ACC112 (cell line): Measurements from ENCODE around the gene TTLL12.

Experiments
- H2AFZ ChIP-seq: fragments of 200-600 bp; sonication (generic); one replicate; pipeline ENCODE4 v1.6.0; 2017; ENCODE audit warnings: antibody characterized with exemption, low read length; ENCODE audit not compliant: unreplicated experiment
- H3K27ac ChIP-seq: fragments of 200-600 bp; sonication (generic); 2 replicates; pipeline ENCODE4 v1.5.1; 2014; ENCODE audit warnings: low read depth, mild to moderate bottlenecking, antibody characterized with exemption, low read length, moderate library complexity
- H3K27me3 ChIP-seq: fragments of 200-600 bp; sonication (generic); 2 replicates; pipeline ENCODE4 v1.6.1; 2014; ENCODE audit warnings: mild to moderate bottlenecking, antibody characterized with exemption, low read length, moderate library complexity, mixed read lengths; ENCODE audit not compliant: insufficient read depth
- H3K36me3 ChIP-seq: fragments of 200-600 bp; sonication (generic); 2 replicates; pipeline ENCODE4 v1.6.1; 2016; ENCODE audit warnings: mild to moderate bottlenecking, antibody characterized with exemption, low read length, moderate library complexity, mixed read lengths; ENCODE audit not compliant: insufficient read depth
- H3K4me1 ChIP-seq: fragments of 200-600 bp; sonication (generic); one replicate; pipeline ENCODE4 v1.6.1; 2016; ENCODE audit warnings: low read length, mixed read lengths; ENCODE audit not compliant: insufficient read depth, unreplicated experiment, control insufficient read depth
- H3K4me3 ChIP-seq: fragments of 200-600 bp; sonication (generic); 2 replicates; pipeline ENCODE4 v1.5.1; 2014; ENCODE audit warnings: mild to moderate bottlenecking, low read depth, low read length
- H3K79me2 ChIP-seq: fragments of 200-600 bp; sonication (generic); one replicate; pipeline ENCODE4 v1.6.0; 2016; ENCODE audit warnings: low read length; ENCODE audit not compliant: control insufficient read depth, unreplicated experiment, insufficient read depth

The TTLL12 gene

GRCh38 chr22:43162412-43163150 is 24.4 kb downstream of the TTLL12 start:
- no peak overlapping the region for H2AFZ ChIP-seq
- no peaks in the 10 kb centered on the region for H3K27me3 ChIP-seq
- no peaks in the 10 kb centered on the region for H3K4me1 ChIP-seq
- H3K4me3 ChIP-seq: no peak overlapping the region
- peaks cover 14% of the 10 kb centered on the region for H3K79me2 ChIP-seq
- no peaks in the 10 kb centered on the region for H3K36me3 ChIP-seq
- H3K27ac ChIP-seq: no peak overlapping the region

- H3K36me3 ChIP-seq: no peaks in the 10 kb centered on the region
- peaks cover 2% of the 10 kb centered on the region for H3K4me1 ChIP-seq
- H3K4me3 ChIP-seq: no peak overlapping the region
- no peak overlapping the region for H3K27ac ChIP-seq
- peaks cover 26% of the 10 kb centered on the region for H3K79me2 ChIP-seq
- no peak overlapping the region for H2AFZ ChIP-seq
- no peaks in the 10 kb centered on the region for H3K27me3 ChIP-seq
Observed at GRCh38 chr22:43160497-43161126, 26.3 kb downstream of the TTLL12 start.

- no peak overlapping the region for H3K4me3 ChIP-seq
- peaks cover 5% of the 10 kb centered on the region for H3K4me1 ChIP-seq
- no peaks in the 10 kb centered on the region for H3K36me3 ChIP-seq
- no peak overlapping the region for H3K27ac ChIP-seq
- H3K79me2 ChIP-seq: peaks cover 34% of the 10 kb centered on the region
- H2AFZ ChIP-seq: no peak overlapping the region
- no peaks in the 10 kb centered on the region for H3K27me3 ChIP-seq
Observed at GRCh38 chr22:43159484-43160178, 27.3 kb downstream of the TTLL12 start.

- peaks cover 40% of the 10 kb centered on the region for H3K79me2 ChIP-seq
- H3K36me3 ChIP-seq: no peaks in the 10 kb centered on the region
- no peak overlapping the region for H3K4me3 ChIP-seq
- no peaks in the 10 kb centered on the region for H3K27me3 ChIP-seq
- H3K4me1 ChIP-seq: peaks cover 6% of the 10 kb centered on the region
- no peak overlapping the region for H3K27ac ChIP-seq
- H2AFZ ChIP-seq: no peak overlapping the region
Observed at GRCh38 chr22:43158778-43159483, 28.0 kb downstream of the TTLL12 start.

- no peak overlapping the region for H3K4me3 ChIP-seq
- H3K4me1 ChIP-seq: peaks cover 8% of the 10 kb centered on the region
- no peak overlapping the region for H2AFZ ChIP-seq
- no peak overlapping the region for H3K27ac ChIP-seq
- peaks cover 44% of the 10 kb centered on the region for H3K79me2 ChIP-seq
- no peaks in the 10 kb centered on the region for H3K36me3 ChIP-seq
- H3K27me3 ChIP-seq: no peaks in the 10 kb centered on the region
Observed at GRCh38 chr22:43157874-43158546, 28.9 kb downstream of the TTLL12 start.

- Histone ChIP-seq H3K79me2 (peaks cover 59% of the 10 kb centered on the region), H3K4me1 (peaks cover 8% of the 10 kb centered on the region), H3K27me3 (no peaks in the 10 kb centered on the region), H3K36me3 (no peaks in the 10 kb centered on the region), H3K27ac (no peak overlapping the region), H3K4me3 (no peak overlapping the region), H2AFZ (no peak overlapping the region)
Observed at GRCh38 chr22:43156413-43156812, 30.5 kb downstream of the TTLL12 start.

GRCh38 chr22:43155789-43156188 is 31.1 kb downstream of the TTLL12 start:
- H2AFZ ChIP-seq: no peak overlapping the region
- H3K27ac ChIP-seq: no peak overlapping the region
- H3K27me3 ChIP-seq: no peaks in the 10 kb centered on the region
- H3K4me1 ChIP-seq: peaks cover 8% of the 10 kb centered on the region
- H3K36me3 ChIP-seq: no peaks in the 10 kb centered on the region
- no peak overlapping the region for H3K4me3 ChIP-seq
- H3K79me2 ChIP-seq: peaks cover 59% of the 10 kb centered on the region

- H3K79me2 ChIP-seq: peaks cover 59% of the 10 kb centered on the region
- H3K4me1 ChIP-seq: peaks cover 8% of the 10 kb centered on the region
- H3K4me3 ChIP-seq: no peak overlapping the region
- no peaks in the 10 kb centered on the region for H3K36me3 ChIP-seq
- no peak overlapping the region for H2AFZ ChIP-seq
- H3K27ac ChIP-seq: no peak overlapping the region
- no peaks in the 10 kb centered on the region for H3K27me3 ChIP-seq
Observed at GRCh38 chr22:43154887-43155536, 31.9 kb downstream of the TTLL12 start.

- Histone ChIP-seq H3K79me2 (peaks cover 58% of the 10 kb centered on the region), H3K27ac (no peak overlapping the region), H3K27me3 (no peaks in the 10 kb centered on the region), H2AFZ (no peak overlapping the region), H3K4me1 (peaks cover 8% of the 10 kb centered on the region), H3K36me3 (no peaks in the 10 kb centered on the region), H3K4me3 (no peak overlapping the region)
Observed at GRCh38 chr22:43153899-43154298, 33.0 kb downstream of the TTLL12 start.
